Fibroblast of upper back skin (primary cell): ENCODE results near the gene KCTD5.
"Not testable (repeated sequence)": the region's sequence is repeated elsewhere in the genome, so short reads cannot be mapped to it uniquely, and the experiment has no call there.

Source experiments
- DNase-seq: peaks from one replicate; pipeline ENCODE4 v3.0.0-alpha.2; 2013

Gene KCTD5

GRCh38 chr16:2710711-2711231 lies 28.4 kb downstream of the KCTD5 start:
- DNase-seq = no peak

- no peak for DNase-seq
These were observed 29.2 kb downstream of the KCTD5 start for GRCh38 chr16:2711370-2712062.

- no peak for DNase-seq
These were observed 29.7 kb downstream of the KCTD5 start for GRCh38 chr16:2712063-2712441.

- no peak for DNase-seq
These were observed 30.2 kb downstream of the KCTD5 start for GRCh38 chr16:2712546-2712945.

- no peak for DNase-seq
These were observed 31.2 kb downstream of the KCTD5 start for GRCh38 chr16:2713523-2713922.

GRCh38 chr16:2713985-2714774 lies 31.9 kb downstream of the KCTD5 start:
- DNase-seq = no peak

GRCh38 chr16:2715064-2715463 lies 32.7 kb downstream of the KCTD5 start:
- no peak for DNase-seq

GRCh38 chr16:2715519-2715918 lies 33.2 kb downstream of the KCTD5 start:
- peak; percentile 36 for DNase-seq

GRCh38 chr16:2715966-2716885 lies 33.9 kb downstream of the KCTD5 start:
- DNase-seq = no peak

GRCh38 chr16:2716948-2717347 lies 34.6 kb downstream of the KCTD5 start:
- DNase-seq = no peak

GRCh38 chr16:2717383-2718263 lies 35.3 kb downstream of the KCTD5 start:
- no peak for DNase-seq

GRCh38 chr16:2719328-2720063 lies 37.2 kb downstream of the KCTD5 start:
- no peak for DNase-seq

GRCh38 chr16:2720064-2720457 lies 37.7 kb downstream of the KCTD5 start, which contains the start of gene PRSS27:
Gene PRSS27, minus strand, starts transcription at chr16:2720224. Its CDS starts 64 bp downstream, at chr16:2720160.
- no peak for DNase-seq

- DNase-seq = peak; percentile 82
These were observed 38.7 kb downstream of the KCTD5 start for GRCh38 chr16:2720719-2721633.

- DNase-seq = not testable (repeated sequence)
These were observed 39.4 kb downstream of the KCTD5 start for GRCh38 chr16:2721634-2722173.

- DNase-seq = no peak
These were observed 41.9 kb downstream of the KCTD5 start for GRCh38 chr16:2724088-2724676.

GRCh38 chr16:2724816-2725348 lies 42.6 kb downstream of the KCTD5 start:
- DNase-seq = no peak

GRCh38 chr16:2726923-2727322 lies 44.6 kb downstream of the KCTD5 start:
- no peak for DNase-seq

- DNase-seq = no peak
These were observed 45.7 kb downstream of the KCTD5 start for GRCh38 chr16:2728034-2728433.
